OCI-LY7 (cell line): Measurements from ENCODE around the gene VWA7. TPM values are rescaled to one million over a fixed set of nuclear protein-coding genes. Genes with fewer than 3 reads are reported as not detected.

Source experiments
- BruUV-seq: library from RNA; stranded (reverse); fragments of 400-500 nt; replicated peaks from 2 replicates; lab custom pipeline; 2021; lab: Mats Ljungman, UMichigan
- CTCF ChIA-PET: fragments of 300-600 bp; sonication (Branson Sonifier 250); formaldehyde crosslinking; loops from one replicate; lab custom pipeline; 2022; ENCODE audit warnings: antibody characterized with exemption; ENCODE audit not compliant: unreplicated experiment; lab: Charles Lee
- POLR2A ChIA-PET: fragments of 300-600 bp; sonication (Branson Sonifier 250); formaldehyde crosslinking; loops from one replicate; lab custom pipeline; 2022; ENCODE audit warnings: antibody characterized with exemption; lab: Charles Lee
- DNase-seq: peaks from one replicate; pipeline ENCODE4 v3.0.0-alpha.2; 2015; ENCODE audit warnings: low spot score
- H2AFZ ChIP-seq: fragments of 200-600 bp; sonication (generic), shearing (Covaris generic); 2 replicates; pipeline ENCODE4 v1.6.1; 2014; ENCODE audit warnings: mild to moderate bottlenecking, antibody characterized with exemption, low read length, moderate library complexity
- H3K27ac ChIP-seq: fragments of 200-600 bp; sonication (generic); 2 replicates; pipeline ENCODE4 v1.5.1; 2014; ENCODE audit warnings: mixed run types, low read depth, mild to moderate bottlenecking, moderate library complexity, low read length, inconsistent platforms; ENCODE audit not compliant: poor library complexity, severe bottlenecking
- H3K36me3 ChIP-seq: fragments of 200-600 bp; sonication (generic); 2 replicates; pipeline ENCODE4 v1.6.1; 2014; ENCODE audit warnings: mild to moderate bottlenecking, antibody characterized with exemption, low read length, moderate library complexity, mixed read lengths; ENCODE audit not compliant: insufficient read depth
- H3K4me1 ChIP-seq: fragments of 200-600 bp; sonication (generic); 2 replicates; pipeline ENCODE4 v1.5.1; 2014; ENCODE audit warnings: mild to moderate bottlenecking, low read length; ENCODE audit not compliant: insufficient read depth, poor library complexity, severe bottlenecking
- H3K4me2 ChIP-seq: fragments of 200-600 bp; sonication (generic); 2 replicates; pipeline ENCODE4 v1.6.1; 2014; ENCODE audit warnings: mild to moderate bottlenecking, low read length
- H3K4me3 ChIP-seq: fragments of 200-600 bp; sonication (generic); 2 replicates; pipeline ENCODE4 v1.5.1; 2014; ENCODE audit warnings: mild to moderate bottlenecking, low read depth, low read length; ENCODE audit not compliant: poor library complexity, severe bottlenecking
- H3K79me2 ChIP-seq: fragments of 200-600 bp; sonication (generic); 2 replicates; pipeline ENCODE4 v1.6.1; 2016; ENCODE audit warnings: low read depth, mild to moderate bottlenecking, low read length, moderate library complexity, mixed read lengths; ENCODE audit not compliant: insufficient read depth
- H3K9me2 ChIP-seq: fragments of 200-600 bp; sonication (generic); 2 replicates; pipeline ENCODE4 v1.6.1; 2016; ENCODE audit warnings: mild to moderate bottlenecking, low read length, mixed read lengths; ENCODE audit not compliant: insufficient read depth
- H3K9me3 ChIP-seq: fragments of 200-600 bp; sonication (generic); 2 replicates; pipeline ENCODE4 v1.6.1; 2014; ENCODE audit warnings: mild to moderate bottlenecking, mixed run types, low read length, mixed read lengths
- H4K20me1 ChIP-seq: fragments of 200-600 bp; sonication (generic); 2 replicates; pipeline ENCODE4 v1.6.1; 2014; ENCODE audit warnings: mild to moderate bottlenecking, antibody characterized with exemption, low read length, moderate library complexity, mixed read lengths; ENCODE audit not compliant: insufficient read depth
- EZH2phosphoT487 ChIP-seq: fragments of 200-600 bp; sonication (generic); IDR thresholded peaks from 2 replicates; pipeline ENCODE4 v1.6.1; 2018; ENCODE audit warnings: low read depth, borderline replicate concordance, mild to moderate bottlenecking, mixed run types, antibody characterized with exemption, low read length, moderate library complexity, mixed read lengths
- intact Hi-C: fragments of 100-400 bp; cut with micrococcal nuclease; formaldehyde crosslinking; loops from one replicate; pipeline ENCODE4 v1.10.0; 2022; ENCODE audit not compliant: unreplicated experiment
- total RNA-seq, 2 experiments: library from RNA; depleted of rRNA in 1 of 2; stranded (reverse); fragments of >200 nt in 1 of 2; shearing (Covaris generic) in 1 of 2; gene quantifications; 2 replicates each; pipeline ENCODE4 v1.2.3, GENCODE V29; 2014 to 2022
- TF ChIP-seq, protein P1 (sequence below): fragments of 200-600 bp; sonication (generic); conservative IDR thresholded peaks from 2 replicates; pipeline ENCODE4 v1.5.1; 2014; ENCODE audit warnings: mild to moderate bottlenecking, antibody characterized with exemption, low read length, moderate library complexity, mixed read lengths

The VWA7 gene
- total RNA-seq, 2 experiments from 2014 or later: 2.2 to 6.5 TPM

DNA sequence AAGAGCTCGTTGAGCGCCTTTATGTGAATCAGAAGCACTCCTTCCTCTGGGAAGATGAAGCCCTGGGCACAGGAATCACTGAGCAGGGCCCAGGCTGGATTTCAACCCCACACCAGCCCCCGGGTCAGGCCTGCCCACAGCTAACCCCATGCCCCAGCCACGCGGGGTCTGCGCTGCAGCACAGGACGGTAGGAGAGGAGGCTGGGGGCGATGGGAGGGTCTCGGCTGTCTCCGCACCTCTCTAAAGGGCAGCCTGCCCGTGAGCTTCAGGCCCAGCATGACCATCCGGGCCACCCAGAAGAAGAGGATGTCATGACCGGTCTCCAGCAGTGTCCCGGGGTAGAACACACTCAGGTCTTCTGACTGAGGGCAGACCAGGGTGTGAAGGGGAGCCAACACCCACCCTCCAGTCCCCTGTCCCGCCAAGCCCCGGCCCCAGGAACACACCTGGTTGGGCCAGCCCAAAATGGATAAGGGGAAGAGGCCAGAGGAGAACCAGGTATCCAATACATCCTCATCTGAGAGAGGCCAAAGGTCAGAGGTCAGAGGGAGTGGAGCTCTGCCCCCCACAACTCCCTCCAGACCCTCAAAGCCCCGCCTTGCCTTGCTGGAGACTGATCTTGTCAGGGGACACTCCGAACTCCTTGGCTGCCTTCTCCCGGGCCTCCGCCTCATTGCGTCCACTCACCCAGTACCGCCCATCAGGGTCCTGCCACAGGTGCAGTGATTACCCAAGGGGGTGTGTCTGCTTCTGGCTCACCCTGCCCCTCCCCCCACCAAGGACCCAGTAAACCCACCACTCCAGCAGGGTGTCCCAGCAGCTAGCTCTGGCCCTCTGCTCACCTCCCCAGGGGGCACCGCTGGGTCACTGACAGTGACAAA is 4.4 kb upstream of the VWA7 start:
- H3K27ac ChIP-seq: no peak overlapping the region
- no peaks in the 10 kb centered on the region for H4K20me1 ChIP-seq
- H3K4me1 ChIP-seq: no peaks in the 10 kb centered on the region
- no peaks in the 10 kb centered on the region for H3K9me2 ChIP-seq
- TF ChIP-seq, protein P1, sequence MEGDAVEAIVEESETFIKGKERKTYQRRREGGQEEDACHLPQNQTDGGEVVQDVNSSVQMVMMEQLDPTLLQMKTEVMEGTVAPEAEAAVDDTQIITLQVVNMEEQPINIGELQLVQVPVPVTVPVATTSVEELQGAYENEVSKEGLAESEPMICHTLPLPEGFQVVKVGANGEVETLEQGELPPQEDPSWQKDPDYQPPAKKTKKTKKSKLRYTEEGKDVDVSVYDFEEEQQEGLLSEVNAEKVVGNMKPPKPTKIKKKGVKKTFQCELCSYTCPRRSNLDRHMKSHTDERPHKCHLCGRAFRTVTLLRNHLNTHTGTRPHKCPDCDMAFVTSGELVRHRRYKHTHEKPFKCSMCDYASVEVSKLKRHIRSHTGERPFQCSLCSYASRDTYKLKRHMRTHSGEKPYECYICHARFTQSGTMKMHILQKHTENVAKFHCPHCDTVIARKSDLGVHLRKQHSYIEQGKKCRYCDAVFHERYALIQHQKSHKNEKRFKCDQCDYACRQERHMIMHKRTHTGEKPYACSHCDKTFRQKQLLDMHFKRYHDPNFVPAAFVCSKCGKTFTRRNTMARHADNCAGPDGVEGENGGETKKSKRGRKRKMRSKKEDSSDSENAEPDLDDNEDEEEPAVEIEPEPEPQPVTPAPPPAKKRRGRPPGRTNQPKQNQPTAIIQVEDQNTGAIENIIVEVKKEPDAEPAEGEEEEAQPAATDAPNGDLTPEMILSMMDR: no peak
- TF ChIP-seq EZH2phosphoT487: no peak
- POLR2A ChIA-PET: no interaction called here
- no peak overlapping the region for H3K4me2 ChIP-seq
- DNase-seq: no peak
- H3K9me3 ChIP-seq: no peaks in the 10 kb centered on the region
- H3K36me3 ChIP-seq: peaks cover 88% of the 10 kb centered on the region
- intact Hi-C loops: no loop called here
- H3K79me2 ChIP-seq: no peaks in the 10 kb centered on the region
- BruUV-seq: no TSS peak
- no peak overlapping the region for H2AFZ ChIP-seq
- no peak overlapping the region for H3K4me3 ChIP-seq
- CTCF ChIA-PET: no interaction called here

DNA sequence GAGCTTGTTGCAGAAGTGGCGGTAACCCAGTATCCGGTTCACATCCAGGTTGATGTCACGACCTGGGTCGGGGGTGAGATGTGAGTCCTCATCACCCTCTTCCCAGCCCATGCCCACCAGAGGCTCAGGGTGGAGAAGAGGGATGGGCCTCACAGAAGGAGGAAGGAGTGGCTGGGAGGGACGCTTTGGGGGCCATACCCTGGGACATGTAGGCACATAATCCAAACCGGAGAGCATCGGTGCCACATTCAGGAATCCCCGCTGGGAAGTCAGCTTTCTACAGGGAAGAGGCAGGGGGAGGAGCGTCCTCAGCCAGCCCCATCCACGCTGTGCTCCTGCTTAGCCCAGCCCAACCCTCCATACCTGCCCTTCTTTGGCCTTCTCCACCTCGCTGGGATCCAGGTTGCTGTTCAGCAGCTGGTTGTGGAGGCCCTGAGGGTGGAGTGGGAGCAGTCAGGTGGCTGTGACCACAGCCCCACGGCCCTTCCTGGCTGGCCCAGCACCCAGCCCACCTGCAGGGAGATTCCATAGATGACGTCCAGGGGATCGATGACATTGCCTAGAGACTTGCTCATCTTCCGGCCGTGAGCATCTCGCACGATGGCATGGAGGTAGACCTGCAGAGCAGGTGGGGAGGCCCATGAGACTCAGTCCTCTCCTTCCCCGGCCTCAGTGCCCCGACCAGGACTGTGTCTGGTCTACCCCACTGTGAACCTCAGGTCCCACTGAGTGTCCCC is 3.5 kb upstream of the VWA7 start:
- no peaks in the 10 kb centered on the region for H3K79me2 ChIP-seq
- no peak overlapping the region for H3K27ac ChIP-seq
- intact Hi-C loops: no loop called here
- no peak overlapping the region for H3K4me3 ChIP-seq
- no peaks in the 10 kb centered on the region for H3K4me1 ChIP-seq
- no peak overlapping the region for H2AFZ ChIP-seq
- H3K9me3 ChIP-seq: no peaks in the 10 kb centered on the region
- POLR2A ChIA-PET: no interaction called here
- peaks cover 80% of the 10 kb centered on the region for H3K36me3 ChIP-seq
- no peaks in the 10 kb centered on the region for H3K9me2 ChIP-seq
- no TSS peak for BruUV-seq
- DNase-seq: no peak
- H3K4me2 ChIP-seq: no peak overlapping the region
- TF ChIP-seq EZH2phosphoT487: no peak
- TF ChIP-seq, protein P1: no peak
- CTCF ChIA-PET: no interaction called here
- no peaks in the 10 kb centered on the region for H4K20me1 ChIP-seq
